ENCODE measurements around the gene HAGHL.
A peak's percentile ranks its signal among the peaks of the same experiment; 100 is the strongest.

Gene HAGHL

GRCh38 chr16:682493-683395, 44.2 kb upstream of the HAGHL start (continued):
- TF ChIP-seq HIC1 (tag by site-specific recombination; IDR thresholded peaks at IDR 0.05) (peak; percentile 96), KLF17 (tag by site-specific recombination; IDR thresholded peaks at IDR 0.05) (peak; percentile 33; the same call in 1 of the 2 replicates), ZBTB48 (tag by site-specific recombination; IDR thresholded peaks at IDR 0.05) (0 out of 2 replicates have a peak, but pooled peaks have one; percentile 21), CTCF (tag by site-specific recombination; IDR thresholded peaks at IDR 0.05) (peak; percentile 69)

- Histone ChIP-seq H3K9me3 (ENCODE audit: control insufficient read depth, insufficient read depth, low read depth, low read length) (no peaks in the 10 kb centered on the region), H3K36me3 (ENCODE audit: control insufficient read depth in 2 of 2, insufficient read depth in 1 of 2, low read length in 2 of 2) (peaks cover 3 to 63% of the 10 kb centered on the region in 2 experiments; a peak in 1 of 3 replicates), H3K4me3 (ENCODE audit: low read depth, low read length) (peak overlapping the region; percentile 68), H3K4me1 (ENCODE audit: control insufficient read depth, insufficient read depth, low read length) (peaks cover 14% of the 10 kb centered on the region; the same call in 1 of the 2 replicates), H3K27ac (ENCODE audit: extremely low read depth, low read depth, low read length) (peak overlapping the region; percentile 97)
- ChIA-PET POLR2A (interaction anchor here (0.6 to 5.4 kb wide), 10 partner anchors 8 to 448 kb away, joined by 3 to 57 read pairs (median 4); partner anchors contain the start of genes CCDC78, FAM234A, HAGHL and METTL26), CTCF (interaction anchor here (0.8 kb wide), 1 partner anchor 102 kb away, joined by 3 read pairs; no protein-coding TSS in a partner anchor)
- TF ChIP-seq ZNF140 (tag by site-specific recombination; IDR thresholded peaks at IDR 0.05) (no peak), SCRT2 (tag by site-specific recombination; IDR thresholded peaks at IDR 0.05) (peak; percentile 74), REST (tag by site-specific recombination; IDR thresholded peaks at IDR 0.05) (peak; percentile 26; the same call in 1 of the 2 replicates), GLIS1 (tag by site-specific recombination; IDR thresholded peaks at IDR 0.05) (peak; percentile 38), ZNF155 (tag by site-specific recombination; IDR thresholded peaks at IDR 0.05) (no peak), ZNF394 (tag by site-specific recombination; IDR thresholded peaks at IDR 0.05; ENCODE audit: borderline replicate concordance) (peak; percentile 40; the same call in 1 of the 2 replicates), ZBTB8A (tag by site-specific recombination; IDR thresholded peaks at IDR 0.05) (peak; percentile 4), ZNF223 (tag by site-specific recombination; IDR thresholded peaks at IDR 0.05) (no peak), ZNF214 (tag by site-specific recombination; IDR thresholded peaks at IDR 0.05; ENCODE audit: borderline replicate concordance) (no peak), ZEB2 (tag by site-specific recombination; IDR thresholded peaks at IDR 0.05) (peak; percentile 96), ZNF791 (tag by site-specific recombination; IDR thresholded peaks at IDR 0.05) (no peak), ZNF404 (tag by site-specific recombination; IDR thresholded peaks at IDR 0.05) (no peak), ZBTB7A (tag by site-specific recombination; IDR thresholded peaks at IDR 0.05; ENCODE audit: low read depth) (peak; percentile 67; the same call in 1 of the 2 replicates), BCL11B (tag by site-specific recombination; IDR thresholded peaks at IDR 0.05; ENCODE audit: low read depth) (peak; percentile 90), ZBTB48 (tag by site-specific recombination; IDR thresholded peaks at IDR 0.05) (peak; percentile 33; the same call in 1 of the 2 replicates), ZFP69B (tag by site-specific recombination; IDR thresholded peaks at IDR 0.05) (peak; percentile 88), ZNF433 (tag by site-specific recombination; IDR thresholded peaks at IDR 0.05; ENCODE audit: low read depth) (no peak), SP3 (tag by site-specific recombination; IDR thresholded peaks at IDR 0.05) (peak; percentile 61), ZNF626 (tag by site-specific recombination; IDR thresholded peaks at IDR 0.05) (no peak), ZNF501 (tag by site-specific recombination; IDR thresholded peaks at IDR 0.05) (0 out of 2 replicates have a peak, but pooled peaks have one; percentile 64), ZSCAN30 (tag by site-specific recombination; IDR thresholded peaks at IDR 0.05) (peak; percentile 24; the same call in 1 of the 2 replicates), ZNF324 (tag by site-specific recombination; IDR thresholded peaks at IDR 0.05) (peak; percentile 66; the same call in 1 of the 2 replicates), ZBTB1 (tag by site-specific recombination; IDR thresholded peaks at IDR 0.05) (no peak)
These were observed 43.4 kb upstream of the HAGHL start for GRCh38 chr16:683396-684070.

Data from HEK293 (cell line).